ENCODE measurements around the gene LRRC8E. TPM values are rescaled to one million over a fixed set of nuclear protein-coding genes. Genes with fewer than 3 reads are reported as not detected.

LRRC8E gene
- 2.4 and 2.6 TPM in 2 replicates for total RNA-seq (2014; rRNA removed; shearing (Covaris generic))

- DNase-seq (ENCODE audit: low spot score) = no peak
Measured at GRCh38 chr19:7888145-7888825, at the start of gene LRRC8E. Gene LRRC8E, plus strand, starts transcription at chr19:7888510. Its CDS starts 7,094 bp downstream, at chr19:7895604.

- DNase-seq (ENCODE audit: low spot score) = no peak
Measured at GRCh38 chr19:7839476-7839875, 48.8 kb upstream of the LRRC8E start.

DNA sequence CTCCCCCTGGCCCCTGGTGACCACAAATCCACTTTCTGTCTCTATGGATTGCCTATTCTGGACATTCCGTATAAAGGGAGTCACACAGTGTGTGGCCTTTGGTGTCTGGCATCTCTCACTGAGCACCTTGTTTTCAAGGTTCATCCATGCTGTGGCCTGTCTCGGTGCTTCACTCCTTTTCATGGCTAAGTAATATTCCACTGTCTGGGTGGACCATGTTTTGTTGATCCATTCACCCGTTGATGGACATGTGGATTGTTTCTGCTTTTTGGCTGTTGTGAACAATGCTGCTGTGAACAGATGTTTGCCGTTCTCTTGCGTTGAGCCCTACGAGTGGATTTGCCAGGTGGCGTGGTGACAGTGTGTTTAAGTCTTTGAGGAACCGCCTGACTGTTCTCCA, 47.7 kb upstream of the LRRC8E start:
- DNase-seq (ENCODE audit: low spot score) = no peak

- DNase-seq (ENCODE audit: low spot score) = no peak
Measured at GRCh38 chr19:7841751-7842660, 46.3 kb upstream of the LRRC8E start.

DNA sequence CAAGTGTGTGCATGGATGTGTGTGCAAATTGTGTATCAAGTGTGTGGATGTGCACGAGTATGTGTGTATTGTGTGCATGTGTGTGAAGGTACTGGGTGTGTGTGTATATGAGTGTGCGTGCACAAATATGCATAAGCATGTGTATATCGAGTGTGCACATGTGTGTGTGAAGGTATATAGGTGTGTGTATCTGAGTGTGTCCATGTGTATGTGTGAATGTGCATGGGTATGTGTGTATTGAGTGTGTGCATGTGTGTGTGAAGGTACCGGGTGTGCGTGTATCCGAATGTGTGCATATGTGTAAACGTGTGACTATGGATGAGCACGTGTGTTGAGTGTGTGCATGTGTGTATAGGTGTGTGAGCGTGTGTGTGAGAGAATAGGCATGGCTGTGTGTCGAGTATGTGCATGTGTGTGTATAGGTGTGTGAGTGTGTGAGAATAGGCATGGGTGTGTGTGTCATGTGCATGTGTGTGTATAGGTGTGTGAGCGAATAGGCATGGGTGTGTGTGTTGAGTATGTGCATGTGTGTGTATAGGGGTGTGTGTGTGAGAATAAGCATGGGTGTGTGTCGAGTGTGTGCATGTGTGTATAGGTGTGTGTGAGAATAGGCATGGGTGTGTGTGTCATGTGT, 45.5 kb upstream of the LRRC8E start:
- DNase-seq (ENCODE audit: low spot score) = no peak

GRCh38 chr19:7843521-7843920, 44.8 kb upstream of the LRRC8E start:
- no peak for DNase-seq (ENCODE audit: low spot score)

GRCh38 chr19:7844405-7844804, 43.9 kb upstream of the LRRC8E start:
- no peak for DNase-seq (ENCODE audit: low spot score)

DNA sequence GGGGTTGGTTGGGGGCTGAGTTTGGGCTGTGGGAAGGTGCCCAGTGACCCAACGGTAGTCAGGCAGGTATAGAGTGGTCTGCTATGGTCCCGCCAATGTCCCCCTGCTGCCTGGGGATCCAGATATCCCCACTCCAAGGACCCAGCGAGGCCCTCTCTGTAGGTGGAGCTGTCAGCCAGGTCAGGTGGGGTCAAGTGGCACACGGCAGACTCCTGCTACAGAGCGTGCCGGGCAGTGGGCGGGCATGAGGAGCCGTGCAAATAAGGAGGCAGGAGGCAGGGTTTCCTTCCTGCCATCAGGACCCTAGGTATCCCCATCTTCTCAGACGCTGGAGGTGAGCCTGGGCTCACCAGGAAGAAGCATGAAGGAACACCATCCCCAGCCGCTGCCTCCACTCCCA, 43.4 kb upstream of the LRRC8E start:
- DNase-seq (ENCODE audit: low spot score) = no peak

DNA sequence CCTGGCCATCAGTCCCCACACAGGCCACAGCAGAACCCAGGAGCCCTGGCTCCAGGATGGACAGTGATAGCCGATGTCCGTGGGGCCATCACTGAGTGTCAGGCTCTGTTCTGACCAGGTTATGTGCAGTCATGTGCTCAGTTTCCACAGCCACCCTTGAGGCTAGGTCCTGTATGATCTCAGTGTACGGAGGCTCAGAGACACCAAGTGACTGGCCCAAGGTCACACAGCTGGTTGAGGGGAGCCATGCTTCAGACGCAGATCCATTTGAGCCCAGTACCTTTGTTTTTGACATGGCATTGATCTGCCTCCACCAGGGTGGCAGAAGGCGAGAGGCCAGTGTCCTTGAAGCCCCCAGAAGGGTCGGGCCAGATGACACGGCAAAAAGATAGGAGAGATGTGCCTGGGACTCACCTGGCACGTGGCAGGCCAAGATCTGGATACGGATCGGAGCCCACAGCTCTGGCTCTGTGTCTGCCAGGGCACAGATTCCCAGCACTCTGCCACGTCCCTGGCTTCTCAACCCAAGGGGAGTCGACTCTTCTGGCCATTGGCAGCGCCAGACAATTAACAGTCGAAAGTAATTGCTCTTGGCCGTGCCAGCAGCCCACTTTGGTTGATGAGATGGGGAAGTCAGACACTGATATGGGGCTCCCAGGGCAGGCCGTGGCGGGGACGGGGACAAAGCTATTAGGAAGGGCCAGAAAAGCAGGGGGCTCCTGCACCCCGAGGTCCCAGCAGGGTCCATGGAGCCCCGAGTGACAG, 42.7 kb upstream of the LRRC8E start:
- DNase-seq (ENCODE audit: low spot score) = no peak

DNA sequence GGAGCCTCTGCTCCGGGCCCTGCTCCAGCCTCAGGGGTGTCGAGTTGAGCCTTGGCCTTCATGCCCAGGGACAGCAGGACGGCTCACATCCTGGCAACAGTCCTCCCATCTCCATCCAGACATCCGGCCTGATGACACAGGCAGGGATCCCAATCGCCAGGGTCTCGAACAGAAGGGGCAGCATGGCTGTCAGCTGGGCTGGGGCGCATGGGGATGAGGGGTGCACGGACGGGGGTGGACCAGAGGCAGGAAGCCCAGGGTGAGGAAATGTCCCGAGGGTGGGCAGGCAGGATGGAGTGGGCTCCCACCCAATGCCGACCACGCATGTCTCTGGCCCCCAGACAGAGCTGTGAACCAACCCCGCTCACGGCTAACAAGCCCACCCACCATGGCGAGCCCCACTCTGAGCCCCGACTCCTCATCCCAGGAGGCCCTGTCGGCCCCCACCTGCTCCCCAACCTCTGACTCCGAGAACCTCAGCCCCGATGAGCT, 42.1 kb upstream of the LRRC8E start:
- DNase-seq (ENCODE audit: low spot score) = no peak

- no peak for DNase-seq (ENCODE audit: low spot score)
Measured at GRCh38 chr19:7847664-7848063, 40.6 kb upstream of the LRRC8E start.

DNA sequence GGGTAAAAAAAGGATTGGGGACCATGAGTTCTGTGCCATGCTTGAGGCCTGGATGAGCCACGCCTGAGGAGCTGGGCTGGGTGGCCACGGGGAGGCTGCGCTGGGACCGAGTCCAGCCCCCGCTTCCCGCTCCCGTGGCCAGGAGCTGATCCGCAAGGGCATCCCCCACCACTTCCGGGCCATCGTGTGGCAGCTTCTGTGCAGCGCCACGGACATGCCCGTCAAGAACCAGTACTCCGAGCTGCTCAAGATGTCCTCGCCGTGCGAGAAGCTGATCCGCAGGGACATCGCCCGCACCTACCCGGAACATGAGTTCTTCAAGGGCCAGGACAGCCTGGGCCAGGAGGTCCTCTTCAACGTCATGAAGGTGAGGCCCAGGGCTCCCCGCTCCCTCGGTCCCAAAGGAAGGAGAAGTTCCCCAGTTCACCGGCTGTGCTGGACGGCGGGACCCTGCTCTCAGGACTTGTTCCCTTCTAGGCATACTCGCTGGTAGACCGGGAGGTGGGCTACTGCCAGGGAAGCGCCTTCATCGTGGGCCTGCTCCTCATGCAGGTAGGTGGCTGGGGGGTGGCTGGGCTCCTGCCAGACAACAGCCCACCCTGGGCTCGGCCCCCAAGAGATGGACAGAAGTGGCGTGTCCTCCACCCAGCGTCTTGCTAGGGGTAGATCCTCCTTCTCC, 39.4 kb upstream of the LRRC8E start:
- no peak for DNase-seq (ENCODE audit: low spot score)

DNA sequence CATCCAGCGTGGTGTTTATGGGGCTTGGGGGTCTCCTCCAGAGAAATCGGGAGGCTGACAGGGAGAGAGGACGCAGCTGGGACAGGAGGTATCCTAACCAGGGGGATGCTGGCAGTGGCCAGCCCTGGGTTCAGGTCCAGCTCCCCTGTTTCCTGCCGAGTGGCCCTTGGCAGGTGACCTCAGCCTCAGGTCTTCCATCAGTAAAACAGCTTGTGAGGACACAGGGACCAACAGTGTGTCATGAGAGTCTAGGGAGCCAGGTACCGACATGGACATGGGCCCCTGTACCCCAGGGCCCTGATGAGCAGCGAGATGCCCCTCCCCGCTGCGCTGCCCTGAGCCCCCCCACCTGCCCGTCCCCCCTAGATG, 38.7 kb upstream of the LRRC8E start:
- DNase-seq (ENCODE audit: low spot score) = no peak

- no peak for DNase-seq (ENCODE audit: low spot score)
Measured at GRCh38 chr19:7850000-7850813, 38.1 kb upstream of the LRRC8E start.

GRCh38 chr19:7850945-7851622, 37.2 kb upstream of the LRRC8E start:
- no peak for DNase-seq (ENCODE audit: low spot score)

DNA sequence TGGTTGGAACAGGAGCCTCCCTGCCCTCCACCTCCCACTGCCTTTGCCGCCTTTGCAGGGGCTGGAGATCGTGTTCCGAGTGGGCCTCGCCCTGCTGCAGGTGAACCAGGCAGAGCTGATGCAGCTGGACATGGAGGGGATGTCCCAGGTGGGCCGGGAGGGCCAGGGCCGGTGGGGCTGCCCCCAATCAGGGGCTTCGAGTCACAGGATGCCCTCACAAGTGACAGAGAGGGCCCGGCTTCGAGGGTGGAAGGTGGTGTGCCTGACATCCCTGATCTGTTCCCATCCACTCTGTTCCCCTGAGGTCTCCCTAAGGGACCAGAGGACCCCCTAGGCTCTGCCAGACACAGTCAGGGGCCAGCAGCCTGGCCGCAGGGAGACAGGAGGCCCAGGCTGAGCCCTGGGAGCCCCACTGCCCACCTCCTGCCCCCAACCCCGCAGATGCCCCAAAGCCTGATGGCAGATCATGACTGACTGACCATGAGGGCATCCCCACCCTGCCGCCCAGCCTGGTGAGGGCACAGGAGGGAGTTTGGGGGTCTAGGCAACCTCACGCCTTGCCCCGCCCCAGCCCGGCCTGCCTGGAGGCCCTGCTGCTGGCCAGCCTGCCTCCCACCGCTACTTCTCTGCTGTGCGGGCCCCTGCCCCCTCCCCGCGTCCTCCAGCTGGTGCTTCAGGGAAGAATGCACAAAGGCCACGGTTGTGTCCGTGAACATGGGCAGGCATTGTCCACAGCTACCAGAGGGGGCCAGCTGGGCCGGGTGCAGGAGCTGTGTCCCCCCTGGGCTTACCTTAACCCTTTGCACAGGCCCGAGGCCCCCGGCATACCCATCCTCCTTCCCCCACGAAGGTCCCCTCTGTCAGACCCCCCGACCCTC, 36.4 kb upstream of the LRRC8E start:
- no peak for DNase-seq (ENCODE audit: low spot score)

GRCh38 chr19:7852851-7853769, 35.2 kb upstream of the LRRC8E start:
- peak; percentile 51 for DNase-seq (ENCODE audit: low spot score)

DNA sequence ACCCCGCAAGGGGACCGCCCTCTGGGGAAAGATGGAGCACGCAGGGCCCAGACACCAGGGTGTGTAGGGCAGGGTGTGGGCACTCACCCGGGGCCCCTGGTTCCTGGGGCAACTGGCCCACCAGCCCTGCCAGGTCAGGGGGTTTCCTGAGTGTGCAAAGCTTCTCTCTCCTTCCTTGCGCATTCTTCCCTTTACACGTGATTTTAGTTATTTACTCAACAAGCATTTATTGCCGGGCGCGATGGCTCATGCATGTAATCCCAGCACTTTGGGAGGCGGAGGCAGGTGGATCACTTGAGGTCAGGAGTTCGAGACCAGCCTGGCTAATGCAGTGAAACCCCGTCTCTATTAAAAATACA, 34.6 kb upstream of the LRRC8E start:
- no peak for DNase-seq (ENCODE audit: low spot score)
